HG02943 (cell line): ENCODE data around the gene NEO1.
"Not testable (repeated sequence)": the region's sequence is repeated elsewhere in the genome, so short reads cannot be mapped to it uniquely, and the experiment has no call there.

Experiments used
- ATAC-seq: cut with Tn5 transposase; IDR thresholded peaks from one replicate; pipeline ENCODE4 v1.9.1; 2021; ENCODE audit warnings: mild to moderate bottlenecking, low read depth, moderate library complexity; ENCODE audit not compliant: unreplicated experiment

The NEO1 gene

GRCh38 chr15:73134196-73134595 lies 81.9 kb downstream of the NEO1 start:
- no peak for ATAC-seq

GRCh38 chr15:73139041-73139743 lies 86.9 kb downstream of the NEO1 start:
- ATAC-seq: no peak

- no peak for ATAC-seq
These were observed 87.7 kb downstream of the NEO1 start for GRCh38 chr15:73139744-73140553.

GRCh38 chr15:73141216-73141900 lies 89.1 kb downstream of the NEO1 start:
- ATAC-seq: no peak

GRCh38 chr15:73142802-73143762 lies 90.8 kb downstream of the NEO1 start:
- ATAC-seq: peak; percentile 83

- ATAC-seq: no peak
These were observed 91.5 kb downstream of the NEO1 start for GRCh38 chr15:73143763-73144155.

- no peak for ATAC-seq
These were observed 94.2 kb downstream of the NEO1 start for GRCh38 chr15:73146419-73146818.

- no peak for ATAC-seq
These were observed 98.6 kb downstream of the NEO1 start for GRCh38 chr15:73150831-73151230.

- no peak for ATAC-seq
These were observed 100.8 kb downstream of the NEO1 start for GRCh38 chr15:73153024-73153423.

- no peak for ATAC-seq
These were observed 101.2 kb downstream of the NEO1 start for GRCh38 chr15:73153447-73153846.

- no peak for ATAC-seq
These were observed 104.3 kb downstream of the NEO1 start for GRCh38 chr15:73156431-73157191.

- no peak for ATAC-seq
These were observed 109.3 kb downstream of the NEO1 start for GRCh38 chr15:73161546-73161945.

GRCh38 chr15:73165435-73165834 lies 113.2 kb downstream of the NEO1 start:
- no peak for ATAC-seq

- no peak for ATAC-seq
These were observed 113.6 kb downstream of the NEO1 start for GRCh38 chr15:73165844-73166243.

GRCh38 chr15:73166711-73167110 lies 114.4 kb downstream of the NEO1 start:
- ATAC-seq: not testable (repeated sequence)

GRCh38 chr15:73168487-73168886 lies 116.2 kb downstream of the NEO1 start:
- no peak for ATAC-seq

GRCh38 chr15:73171711-73172110 lies 119.4 kb downstream of the NEO1 start:
- ATAC-seq: no peak

GRCh38 chr15:73172508-73172907 lies 120.2 kb downstream of the NEO1 start:
- ATAC-seq: no peak

GRCh38 chr15:73174171-73174570 lies 121.9 kb downstream of the NEO1 start:
- no peak for ATAC-seq

GRCh38 chr15:73175382-73175781 lies 123.1 kb downstream of the NEO1 start:
- no peak for ATAC-seq
